ENCODE measurements around the gene AP1B1. TPM values are rescaled to one million over a fixed set of nuclear protein-coding genes. Genes with fewer than 3 reads are reported as not detected.

AP1B1 gene
- total and polyA plus RNA-seq, 2 of the 4 experiments (the other 2 are of a cell fraction): 55.7 to 70.8 TPM

DNA sequence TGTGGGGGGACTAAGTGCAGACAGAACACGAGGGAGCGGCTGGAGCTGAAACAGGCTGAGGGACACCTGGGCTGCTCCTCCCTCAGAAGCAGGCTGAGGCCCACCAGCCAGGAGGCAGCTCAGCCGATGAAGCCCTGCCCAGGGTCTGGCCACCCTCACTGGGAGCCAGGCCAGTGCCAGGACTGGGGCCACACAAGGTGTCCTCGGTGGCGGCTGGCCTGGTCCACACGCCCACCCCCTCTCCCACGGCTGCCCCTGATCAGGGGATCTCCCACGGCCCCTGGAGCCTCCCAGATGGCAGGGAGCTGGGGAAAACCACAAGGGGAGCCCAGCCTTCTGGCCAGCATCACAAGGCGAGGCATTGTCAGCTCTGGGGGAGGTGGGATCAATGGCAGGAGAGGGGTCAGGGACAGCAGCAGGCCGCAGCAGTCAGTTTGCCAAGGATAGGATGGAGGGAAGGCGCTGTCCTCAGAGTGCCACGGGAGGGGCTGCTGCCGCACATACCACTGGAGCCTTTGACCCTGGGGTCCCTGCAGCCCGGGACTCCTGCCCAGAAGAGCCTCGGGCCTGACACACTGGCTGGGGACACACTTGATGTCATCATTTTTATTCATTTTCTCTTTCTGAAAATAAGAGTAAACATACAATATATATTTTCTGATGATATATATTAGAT, 61.1 kb downstream of the AP1B1 start:
- ChIA-PET CTCF (no interaction called here), POLR2A (ENCODE audit: unreplicated experiment) (no interaction called here)
- Histone ChIP-seq H3K14ac (replicated peaks; ENCODE audit: low read depth, low read length) (no peak overlapping the region), H2AK5ac (ENCODE audit: low read depth, low read length) (no peak overlapping the region), H3K9me1 (ENCODE audit: insufficient read depth, low read length) (peaks cover 5% of the 10 kb centered on the region; the same call in 1 of the 2 replicates), H3K4me1 (ENCODE audit: control insufficient read depth, insufficient read depth, low read length) (peaks cover 9% of the 10 kb centered on the region), H2BK15ac (ENCODE audit: low read depth, low read length) (no peak overlapping the region), H3K27me3 (ENCODE audit: control insufficient read depth, insufficient read depth, low read length) (no peaks in the 10 kb centered on the region), H3K18ac (ENCODE audit: low read depth, low read length) (no peak overlapping the region), H3K27ac (ENCODE audit: insufficient read depth, low read length) (no peak overlapping the region), H3K4me3 (ENCODE audit: insufficient read depth, low read depth, low read length) (no peak overlapping the region), H3K9me3 (ENCODE audit: control insufficient read depth, insufficient read depth, low read length) (no peaks in the 10 kb centered on the region), H4K5ac (ENCODE audit: low read depth, low read length) (no peak overlapping the region), H4K20me1 (ENCODE audit: insufficient read depth, low read length) (no peaks in the 10 kb centered on the region; the same call in 1 of the 2 replicates), H4K8ac (ENCODE audit: low read depth in 2 of 2, low read length in 2 of 2) (no peak overlapping the region), H3K4me2 (ENCODE audit: low read depth, low read length) (no peak overlapping the region), H3K23ac (ENCODE audit: low read depth, low read length) (no peak overlapping the region), H3K9ac (ENCODE audit: low read depth, low read length) (no peak overlapping the region), H3K79me1 (ENCODE audit: low read depth in 1 of 2, low read length in 2 of 2) (no peaks in the 10 kb centered on the region), H2BK20ac (ENCODE audit: low read depth, low read length) (no peak overlapping the region), H2AK9ac (replicated peaks; ENCODE audit: low read depth, low read length, poor library complexity) (no peak overlapping the region), H3K56ac (ENCODE audit: extremely low read depth, insufficient read depth, low read length) (no peak overlapping the region), H2BK120ac (ENCODE audit: low read depth, low read length) (no peak overlapping the region), H2AFZ (replicated peaks; ENCODE audit: low read length, poor library complexity) (no peak overlapping the region), H4K91ac (ENCODE audit: insufficient read depth, low read depth, low read length) (no peak overlapping the region), H2BK5ac (ENCODE audit: low read depth, low read length, poor library complexity, severe bottlenecking) (no peak overlapping the region), H3K4ac (ENCODE audit: low read depth, low read length) (no peak overlapping the region), H3K36me3 (ENCODE audit: control insufficient read depth, insufficient read depth, low read length) (peaks cover 36% of the 10 kb centered on the region)
- TF ChIP-seq SMC3 (IDR thresholded peaks at IDR 0.05; ENCODE audit: low read depth, low read length) (no peak), FOS (IDR thresholded peaks at IDR 0.05; ENCODE audit: low read depth, low read length) (no peak), RAD21 (IDR thresholded peaks at IDR 0.05; ENCODE audit: low read length) (no peak), RFX5 (IDR thresholded peaks at IDR 0.05; ENCODE audit: low read depth, low read length) (no peak), RCOR1 (IDR thresholded peaks at IDR 0.05; ENCODE audit: insufficient replicate concordance, low read length) (no peak), MXI1 (IDR thresholded peaks at IDR 0.05; ENCODE audit: borderline replicate concordance, low read depth, low read length) (no peak), POLR2A (IDR thresholded peaks at IDR 0.05; ENCODE audit: low read depth, low read length) (no peak), BHLHE40 (IDR thresholded peaks at IDR 0.05; ENCODE audit: low read depth, low read length) (no peak), CHD1 (IDR thresholded peaks at IDR 0.05; ENCODE audit: low read depth, low read length) (no peak), CTCF (conservative IDR thresholded peaks at IDR 0.05; ENCODE audit: low read depth, low read length) (no peak)
- TF ChIP-seq, protein P1, sequence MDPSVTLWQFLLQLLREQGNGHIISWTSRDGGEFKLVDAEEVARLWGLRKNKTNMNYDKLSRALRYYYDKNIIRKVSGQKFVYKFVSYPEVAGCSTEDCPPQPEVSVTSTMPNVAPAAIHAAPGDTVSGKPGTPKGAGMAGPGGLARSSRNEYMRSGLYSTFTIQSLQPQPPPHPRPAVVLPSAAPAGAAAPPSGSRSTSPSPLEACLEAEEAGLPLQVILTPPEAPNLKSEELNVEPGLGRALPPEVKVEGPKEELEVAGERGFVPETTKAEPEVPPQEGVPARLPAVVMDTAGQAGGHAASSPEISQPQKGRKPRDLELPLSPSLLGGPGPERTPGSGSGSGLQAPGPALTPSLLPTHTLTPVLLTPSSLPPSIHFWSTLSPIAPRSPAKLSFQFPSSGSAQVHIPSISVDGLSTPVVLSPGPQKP (IDR thresholded peaks at IDR 0.05; ENCODE audit: borderline replicate concordance, low read depth, low read length): no peak
- BruUV-seq (replicated peaks): no TSS peak
- in situ Hi-C loops (cut with MboI; ENCODE audit: low sequenced_read_pairs): no loop called here
- ATAC-seq (ENCODE audit: low read depth) (no peak), DNase-seq (no peak)
- intact Hi-C loops (cut with micrococcal nuclease): no loop called here
- WGBS, 2 experiments (ENCODE audit: extremely low coverage in 2 of 2, insufficient read length in 1 of 2): 89% methylated on average over 3 of the region's 15 CpGs; no CpG with 5 or more reads in 1 of the 2 experiments
- dilution Hi-C loops (cut with HindIII; ENCODE audit: low sequenced_read_pairs, unreplicated experiment): no loop called here

Data from IMR-90 (cell line).